Spinal cord (tissue), 10 donors: ENCODE data around the gene USP22. TPM values are rescaled to one million over a fixed set of nuclear protein-coding genes. Genes with fewer than 3 reads are reported as not detected.
"Not testable (repeated sequence)": the region's sequence is repeated elsewhere in the genome, so short reads cannot be mapped to it uniquely, and the experiment has no call there.

Source experiments
- DNase-seq, 6 donors: peaks; one replicate each; pipeline versions ENCODE4 v3.0.0 to v3.0.0-alpha.2; 2013 to 2015; ENCODE audit warnings: low spot score in 6 of 6, low read depth in 4 of 6
- H3K27ac ChIP-seq: one replicate; pipeline ENCODE4 v1.5.1; 2013; ENCODE audit warnings: low read depth, low read length, control low read depth
- H3K27me3 ChIP-seq: one replicate; pipeline ENCODE4 v1.6.1; 2013; ENCODE audit warnings: low read length; ENCODE audit not compliant: control insufficient read depth, insufficient read depth
- H3K36me3 ChIP-seq: one replicate; pipeline ENCODE4 v1.6.1; 2013; ENCODE audit warnings: low read length; ENCODE audit not compliant: control insufficient read depth, insufficient read depth
- H3K4me1 ChIP-seq: one replicate; pipeline ENCODE4 v1.6.1; 2013; ENCODE audit warnings: low read length; ENCODE audit not compliant: control insufficient read depth, insufficient read depth
- H3K4me3 ChIP-seq: one replicate; pipeline ENCODE4 v1.5.1; 2013; ENCODE audit warnings: low read depth, low read length, control low read depth
- H3K9me3 ChIP-seq: one replicate; pipeline ENCODE4 v1.6.1; 2013; ENCODE audit warnings: low read length; ENCODE audit not compliant: control insufficient read depth, insufficient read depth
- WGBS: methylation state at CpG from one replicate; pipeline ENCODE4 v1.1.5; 2013; ENCODE audit warnings: missing lambda C conversion rate; ENCODE audit not compliant: insufficient coverage; 5-methylcytosine and 5-hydroxymethylcytosine counted together
- polyA plus RNA-seq, 2 donors: library from polyadenylated mRNA; unstranded; fragments of 120-200 nt; gene quantifications; one replicate each; pipeline ENCODE4 v1.2.1, GENCODE V29; 2013; ENCODE audit not compliant: insufficient read length in 2 of 2
- total RNA-seq, 2 donors: library from RNA; depleted of rRNA in 1 of 2; stranded (reverse); fragments of 120-200 nt in 1 of 2; fragments of >200 nt in 1 of 2; gene quantifications; one replicate each; pipeline versions ENCODE4 v1.2.3 to v1.2.4, GENCODE V29; 2013 to 2014
- donor health status: healthy.

The USP22 gene
- total and polyA plus RNA-seq, 4 donors, result 192 to 331 (median 279) TPM

GRCh38 chr17:21058098-21058893, 15.5 kb upstream of the USP22 start:
- no peak overlapping the region for H3K4me3 ChIP-seq
- no peaks in the 10 kb centered on the region for H3K4me1 ChIP-seq
- no peaks in the 10 kb centered on the region for H3K9me3 ChIP-seq
- DNase-seq, result no peak
- H3K27me3 ChIP-seq, result no peaks in the 10 kb centered on the region
- no peak overlapping the region for H3K27ac ChIP-seq
- WGBS, result 100% methylated on average over 2 of the region's 5 CpGs
- no peaks in the 10 kb centered on the region for H3K36me3 ChIP-seq

DNA sequence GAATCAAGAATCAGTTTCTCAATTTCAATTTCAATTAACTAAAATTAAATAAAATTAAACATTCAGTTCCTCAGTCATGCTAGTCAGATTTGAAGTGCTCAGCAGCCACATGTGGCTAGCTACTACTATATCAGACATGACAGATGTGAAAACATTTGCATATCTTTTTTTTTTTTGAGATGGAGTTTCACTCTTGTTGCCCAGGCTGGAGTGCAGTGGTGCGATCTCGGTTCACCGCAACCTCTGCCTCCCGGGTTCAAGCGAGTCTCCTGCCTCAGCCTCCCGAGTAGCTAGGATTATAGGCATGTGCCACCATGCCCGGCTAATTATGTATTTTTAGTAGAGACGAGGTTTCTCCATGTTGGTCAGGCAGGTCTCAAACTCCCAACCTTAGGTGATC, 10.2 kb upstream of the USP22 start:
- not testable (repeated sequence) for H3K36me3 ChIP-seq, H3K9me3 ChIP-seq
- 83% methylated on average over 4 of the region's 8 CpGs for WGBS

DNA sequence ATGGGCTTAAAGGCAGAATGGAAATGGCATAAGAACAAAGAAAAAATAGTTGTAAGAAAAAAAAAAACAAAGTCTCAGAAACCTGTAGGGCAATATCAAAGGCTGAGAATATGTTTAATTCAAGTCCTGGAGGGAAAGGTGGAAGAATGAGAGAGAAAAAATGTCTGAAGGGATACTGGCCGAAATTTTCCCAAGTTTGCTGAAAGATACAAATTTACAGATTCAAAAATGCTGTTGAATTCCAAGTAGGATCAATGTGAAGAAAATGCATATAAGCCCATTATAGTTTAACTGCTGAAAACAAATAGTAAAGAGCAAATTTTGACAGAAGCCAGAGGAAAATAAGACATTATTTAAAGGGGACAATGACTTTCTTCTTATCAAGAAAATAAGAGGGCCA, 6.6 kb upstream of the USP22 start:
- Histone ChIP-seq H3K27ac (no peak overlapping the region), H3K36me3 (no peaks in the 10 kb centered on the region), H3K4me1 (no peaks in the 10 kb centered on the region), H3K9me3 (no peaks in the 10 kb centered on the region), H3K27me3 (no peaks in the 10 kb centered on the region), H3K4me3 (no peak overlapping the region)
- no peak for DNase-seq
- WGBS, result no CpG with 5 or more reads among the region's 1 CpG

More for the DNA sequence above, 10.2 kb upstream of the USP22 start:
- H3K27ac ChIP-seq, H3K4me1 ChIP-seq, DNase-seq, H3K4me3 ChIP-seq, H3K27me3 ChIP-seq: not testable (repeated sequence)

GRCh38 chr17:21046216-21046615, 3.4 kb upstream of the USP22 start:
- H3K27ac ChIP-seq, result no peak overlapping the region
- no peak for DNase-seq
- no peaks in the 10 kb centered on the region for H3K9me3 ChIP-seq
- H3K4me3 ChIP-seq, result no peak overlapping the region
- no peaks in the 10 kb centered on the region for H3K36me3 ChIP-seq
- whole genome bisulfite sequencing, result no CpG with 5 or more reads among the region's 3 CpGs
- H3K4me1 ChIP-seq, result peaks cover 9% of the 10 kb centered on the region
- no peaks in the 10 kb centered on the region for H3K27me3 ChIP-seq

GRCh38 chr17:21044971-21045370, 2.2 kb upstream of the USP22 start:
- Histone ChIP-seq H3K36me3 (no peaks in the 10 kb centered on the region), H3K4me1 (peaks cover 17% of the 10 kb centered on the region), H3K9me3 (no peaks in the 10 kb centered on the region), H3K27ac (no peak overlapping the region), H3K4me3 (no peak overlapping the region), H3K27me3 (no peaks in the 10 kb centered on the region)
- 98% methylated on average over 7 of the region's 10 CpGs for WGBS
- no peak for DNase-seq

- under 1% methylated on average over 39 of the region's 50 CpGs for WGBS
- H3K4me1 ChIP-seq, result peaks cover 29% of the 10 kb centered on the region
- DNase-seq, result peak; percentile 87 to 100 (median 97)
- H3K9me3 ChIP-seq, result no peaks in the 10 kb centered on the region
- peak overlapping the region; percentile 99 for H3K27ac ChIP-seq
- no peaks in the 10 kb centered on the region for H3K27me3 ChIP-seq
- peak overlapping the region; percentile 71 for H3K4me3 ChIP-seq
- peaks cover 3% of the 10 kb centered on the region for H3K36me3 ChIP-seq
Measured at GRCh38 chr17:21043296-21044232, 753 bp upstream of the USP22 start.

DNA sequence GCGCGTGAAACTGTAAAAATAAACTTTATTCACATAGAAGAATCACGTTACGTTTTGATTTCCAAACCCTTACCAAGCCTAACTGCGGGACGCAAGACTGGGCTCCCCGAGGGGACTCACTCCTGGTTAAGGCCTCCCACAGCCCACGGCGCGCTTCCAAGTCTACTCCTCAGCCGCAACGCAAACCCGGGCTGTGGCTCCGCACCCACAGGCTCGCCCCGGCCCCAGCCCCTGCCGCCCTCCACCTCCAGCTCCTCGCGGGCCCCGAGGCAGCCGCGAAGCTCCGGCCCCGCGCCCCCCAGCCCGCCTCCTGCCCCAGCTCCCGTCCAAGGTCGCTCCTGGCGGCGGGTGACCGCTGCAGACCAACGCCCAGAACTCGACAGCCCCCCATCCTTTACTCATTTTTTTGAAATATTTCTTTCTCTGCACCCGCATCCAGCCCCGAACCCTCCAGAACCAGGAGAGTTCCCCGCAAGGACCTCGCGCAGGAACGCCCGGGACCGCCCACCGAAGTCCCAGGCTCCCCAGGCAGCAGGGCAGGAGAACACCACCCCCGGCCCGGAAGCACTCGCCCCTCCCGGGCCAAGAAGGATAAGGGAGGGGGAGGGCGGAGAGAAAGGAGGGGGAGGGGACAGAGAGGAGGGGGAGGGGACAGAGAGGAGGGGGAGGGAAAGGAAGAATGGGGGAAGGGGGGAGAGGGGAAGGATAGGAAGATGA, 912 bp downstream of the USP22 start:
- WGBS, result 0% methylated on average over 33 of the region's 47 CpGs
- peak in 5 of 6 donors; percentile 44 to 93 (median 71) for DNase-seq
- Histone ChIP-seq H3K27me3 (no peaks in the 10 kb centered on the region), H3K4me1 (peaks cover 40% of the 10 kb centered on the region), H3K4me3 (peak overlapping the region; percentile 78), H3K36me3 (peaks cover 3% of the 10 kb centered on the region), H3K9me3 (no peaks in the 10 kb centered on the region), H3K27ac (peak overlapping the region; percentile 91)

DNA sequence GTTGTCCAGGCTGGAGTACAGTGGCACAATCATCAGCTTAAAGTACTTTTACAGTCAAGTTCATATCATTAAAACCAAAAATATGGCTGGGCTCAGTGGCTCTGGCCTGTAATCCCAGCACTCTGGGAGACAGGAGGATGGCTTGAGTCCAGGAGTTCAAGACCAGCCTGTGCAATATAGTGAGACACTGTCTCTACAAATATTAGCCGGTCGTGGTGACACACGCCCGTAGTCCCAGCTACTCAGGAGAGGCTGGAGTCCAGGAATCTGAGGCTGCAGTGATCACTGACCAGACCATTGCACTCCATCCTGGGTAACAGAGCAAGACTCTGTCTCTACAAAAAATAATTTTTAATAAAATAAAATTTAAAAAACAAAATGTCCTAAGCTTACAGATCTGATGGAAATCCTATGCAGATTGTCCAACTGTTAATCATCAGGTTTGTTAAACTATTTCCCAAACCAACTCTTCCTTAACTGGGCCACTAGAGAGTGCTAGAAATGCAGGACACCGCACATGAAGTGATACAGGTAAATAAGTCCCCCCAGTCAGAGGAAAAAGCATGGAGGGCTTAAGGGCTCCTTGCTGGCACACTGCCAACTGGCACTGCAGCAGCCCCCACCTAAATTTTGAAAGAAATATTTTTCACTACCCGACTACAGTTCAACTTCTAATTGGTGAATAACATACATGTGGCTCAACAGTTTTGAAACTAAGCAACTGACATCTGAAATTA, 2.8 kb downstream of the USP22 start:
- Histone ChIP-seq H3K9me3 (no peaks in the 10 kb centered on the region), H3K4me1 (peaks cover 45% of the 10 kb centered on the region), H3K36me3 (peaks cover 3% of the 10 kb centered on the region), H3K27ac (peak overlapping the region; percentile 10), H3K4me3 (peak overlapping the region; percentile 78), H3K27me3 (no peaks in the 10 kb centered on the region)
- 15% methylated on average over 5 of the region's 6 CpGs for WGBS
- DNase-seq, result peak in 2 of 6 donors; percentile 69 to 71
